Measurements from ENCODE around the gene PTK6.
"Not testable (repeated sequence)": the region's sequence is repeated elsewhere in the genome, so short reads cannot be mapped to it uniquely, and the experiment has no call there.

PTK6 gene

GRCh38 chr20:63531686-63532448 lies 5.3 kb downstream of the PTK6 start:
- DNase-seq (ENCODE audit: low spot score) = no peak

- no peak for DNase-seq (ENCODE audit: low spot score)
These were observed 6.4 kb downstream of the PTK6 start for GRCh38 chr20:63530788-63531160.

- DNase-seq (ENCODE audit: low spot score) = no peak
These were observed 7.1 kb downstream of the PTK6 start for GRCh38 chr20:63529861-63530787.

GRCh38 chr20:63529180-63529860 lies 7.9 kb downstream of the PTK6 start:
- no peak for DNase-seq (ENCODE audit: low spot score)

GRCh38 chr20:63527184-63527583 lies 10.0 kb downstream of the PTK6 start:
- no peak for DNase-seq (ENCODE audit: low spot score)

- DNase-seq (ENCODE audit: low spot score) = no peak
These were observed 11.2 kb downstream of the PTK6 start for GRCh38 chr20:63525971-63526370.

GRCh38 chr20:63525185-63525584 lies 12.0 kb downstream of the PTK6 start:
- DNase-seq (ENCODE audit: low spot score) = no peak

GRCh38 chr20:63522981-63523611 lies 14.1 kb downstream of the PTK6 start:
- no peak for DNase-seq (ENCODE audit: low spot score)

- no peak for DNase-seq (ENCODE audit: low spot score)
These were observed 14.9 kb downstream of the PTK6 start for GRCh38 chr20:63522091-63522868.

- DNase-seq (ENCODE audit: low spot score) = no peak
These were observed 15.6 kb downstream of the PTK6 start for GRCh38 chr20:63521602-63522001.

GRCh38 chr20:63520934-63521601 lies 16.1 kb downstream of the PTK6 start:
- peak; percentile 72 for DNase-seq (ENCODE audit: low spot score)

- no peak for DNase-seq (ENCODE audit: low spot score)
These were observed 16.7 kb downstream of the PTK6 start, which contains the start of gene PPDPF for GRCh38 chr20:63520504-63520933. TSS of gene PPDPF (plus strand) at chr20:63520765. CDS start at chr20:63521309, 544 bp downstream.

GRCh38 chr20:63519668-63520503 lies 17.3 kb downstream of the PTK6 start:
- DNase-seq (ENCODE audit: low spot score) = peak; percentile 80

- no peak for DNase-seq (ENCODE audit: low spot score)
These were observed 18.1 kb downstream of the PTK6 start for GRCh38 chr20:63518946-63519667.

GRCh38 chr20:63518351-63518861 lies 18.8 kb downstream of the PTK6 start:
- peak; percentile 75 for DNase-seq (ENCODE audit: low spot score)

GRCh38 chr20:63517376-63518309 lies 19.5 kb downstream of the PTK6 start:
- DNase-seq (ENCODE audit: low spot score) = no peak

- not testable (repeated sequence) for DNase-seq (ENCODE audit: low spot score)
These were observed 22.7 kb downstream of the PTK6 start for GRCh38 chr20:63514520-63514919.
